ENCODE measurements around the gene SPATS2.

DNA sequence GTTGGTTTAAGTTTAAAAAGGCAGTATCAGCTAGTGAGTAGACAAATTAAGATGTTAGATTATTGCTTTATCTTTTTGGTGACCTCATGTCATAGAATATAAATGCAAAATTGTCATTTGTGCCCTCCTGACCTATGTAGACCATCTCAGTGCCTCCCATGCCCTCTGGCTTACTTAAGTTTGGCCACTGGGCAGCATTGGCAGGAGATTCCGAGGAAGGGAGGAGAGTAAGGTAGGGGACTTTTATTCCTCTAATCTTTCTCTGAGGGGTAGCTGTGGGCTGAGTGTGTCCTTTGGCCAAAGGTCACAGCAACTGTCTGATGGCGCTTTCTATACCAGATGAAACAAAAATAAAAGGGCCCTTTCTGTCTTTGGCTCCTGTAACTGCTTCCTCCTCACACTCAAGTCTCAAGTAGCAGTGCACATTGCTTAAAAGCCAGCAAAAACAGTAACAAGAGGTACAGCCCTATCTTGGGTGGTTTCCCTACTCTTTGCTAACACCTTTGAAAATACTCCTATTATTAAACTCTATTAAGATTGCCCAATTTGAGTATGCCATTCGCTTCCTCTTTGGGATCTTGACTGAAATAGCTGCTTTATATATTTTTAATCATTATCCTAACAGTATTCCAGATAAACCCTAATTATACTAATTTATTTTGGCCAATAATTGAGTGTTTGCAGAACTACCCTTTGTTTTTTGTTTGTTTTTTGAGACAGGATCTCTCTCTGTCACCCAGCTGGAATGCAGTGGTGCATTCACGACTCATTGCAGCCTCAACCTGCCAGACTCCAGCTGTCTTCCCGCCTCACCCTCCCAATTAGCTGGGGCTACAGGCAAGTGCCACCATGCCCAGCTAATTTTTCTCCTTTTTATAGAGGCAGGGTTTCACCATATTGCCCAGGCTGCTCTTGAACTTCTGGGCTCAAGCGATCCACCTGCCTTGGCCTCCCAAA lies 115.1 kb downstream of the SPATS2 start:
- TF ChIP-seq, protein P1, sequence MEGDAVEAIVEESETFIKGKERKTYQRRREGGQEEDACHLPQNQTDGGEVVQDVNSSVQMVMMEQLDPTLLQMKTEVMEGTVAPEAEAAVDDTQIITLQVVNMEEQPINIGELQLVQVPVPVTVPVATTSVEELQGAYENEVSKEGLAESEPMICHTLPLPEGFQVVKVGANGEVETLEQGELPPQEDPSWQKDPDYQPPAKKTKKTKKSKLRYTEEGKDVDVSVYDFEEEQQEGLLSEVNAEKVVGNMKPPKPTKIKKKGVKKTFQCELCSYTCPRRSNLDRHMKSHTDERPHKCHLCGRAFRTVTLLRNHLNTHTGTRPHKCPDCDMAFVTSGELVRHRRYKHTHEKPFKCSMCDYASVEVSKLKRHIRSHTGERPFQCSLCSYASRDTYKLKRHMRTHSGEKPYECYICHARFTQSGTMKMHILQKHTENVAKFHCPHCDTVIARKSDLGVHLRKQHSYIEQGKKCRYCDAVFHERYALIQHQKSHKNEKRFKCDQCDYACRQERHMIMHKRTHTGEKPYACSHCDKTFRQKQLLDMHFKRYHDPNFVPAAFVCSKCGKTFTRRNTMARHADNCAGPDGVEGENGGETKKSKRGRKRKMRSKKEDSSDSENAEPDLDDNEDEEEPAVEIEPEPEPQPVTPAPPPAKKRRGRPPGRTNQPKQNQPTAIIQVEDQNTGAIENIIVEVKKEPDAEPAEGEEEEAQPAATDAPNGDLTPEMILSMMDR (conservative IDR thresholded peaks at IDR 0.05) = no peak
- TF ChIP-seq ZFX (IDR thresholded peaks at IDR 0.05) = no peak

All from C4-2B (cell line).